HFFc6 (cell line): Measurements from ENCODE around the gene SCN7A. TPM values are rescaled to one million over a fixed set of nuclear protein-coding genes. Genes with fewer than 3 reads are reported as not detected.

Experiments used
- DNase-seq: peaks from one replicate; pipeline ENCODE4 v3.0.0-alpha.2; 2018
- H3K27ac Mint-ChIP-seq: 2 replicates; pipeline ENCODE4 v1.8.0; 2020; ENCODE audit warnings: mild to moderate bottlenecking, mixed read lengths
- H3K27me3 Mint-ChIP-seq: 2 replicates; pipeline ENCODE4 v1.8.0; 2021; ENCODE audit warnings: mild to moderate bottlenecking, moderate library complexity, mixed read lengths; ENCODE audit not compliant: insufficient read depth
- H3K36me3 Mint-ChIP-seq: 2 replicates; pipeline ENCODE4 v1.8.0; 2021; ENCODE audit warnings: low read depth, mixed read lengths
- H3K4me1 Mint-ChIP-seq: 2 replicates; pipeline ENCODE4 v1.8.0; 2020; ENCODE audit warnings: low read depth, mixed read lengths
- H3K4me3 Mint-ChIP-seq: 2 replicates; pipeline ENCODE4 v1.8.0; 2020; ENCODE audit warnings: mild to moderate bottlenecking, moderate library complexity, mixed read lengths
- H3K9me3 Mint-ChIP-seq: 2 replicates; pipeline ENCODE4 v1.8.0; 2020; ENCODE audit warnings: mild to moderate bottlenecking, mixed read lengths
- total RNA-seq, 6 experiments: library from RNA; stranded (reverse); fragmentation: NEBNext Ultra II Directional; extraction: Animal tissue kit (Norgen Biotek cat#: 25700); gene quantifications; 2 replicates in 1 of 6; 3 replicates in 5 of 6; pipeline ENCODE4 v1.2.3, GENCODE V29; 2021
- TF ChIP-seq, protein P1 (sequence below): fragments of 200-600 bp; sonication (generic); IDR thresholded peaks from 2 replicates; pipeline ENCODE4 v1.5.0; 2021; ENCODE audit warnings: antibody characterized with exemption, mild to moderate bottlenecking

Gene SCN7A
- total RNA-seq, 6 experiments from 2014 or later = 0.02 to 0.05 TPM; not detected in 4

GRCh38 chr2:166499281-166499680, 5.2 kb upstream of the SCN7A start:
- no peak for DNase-seq
- TF ChIP-seq, protein P1, sequence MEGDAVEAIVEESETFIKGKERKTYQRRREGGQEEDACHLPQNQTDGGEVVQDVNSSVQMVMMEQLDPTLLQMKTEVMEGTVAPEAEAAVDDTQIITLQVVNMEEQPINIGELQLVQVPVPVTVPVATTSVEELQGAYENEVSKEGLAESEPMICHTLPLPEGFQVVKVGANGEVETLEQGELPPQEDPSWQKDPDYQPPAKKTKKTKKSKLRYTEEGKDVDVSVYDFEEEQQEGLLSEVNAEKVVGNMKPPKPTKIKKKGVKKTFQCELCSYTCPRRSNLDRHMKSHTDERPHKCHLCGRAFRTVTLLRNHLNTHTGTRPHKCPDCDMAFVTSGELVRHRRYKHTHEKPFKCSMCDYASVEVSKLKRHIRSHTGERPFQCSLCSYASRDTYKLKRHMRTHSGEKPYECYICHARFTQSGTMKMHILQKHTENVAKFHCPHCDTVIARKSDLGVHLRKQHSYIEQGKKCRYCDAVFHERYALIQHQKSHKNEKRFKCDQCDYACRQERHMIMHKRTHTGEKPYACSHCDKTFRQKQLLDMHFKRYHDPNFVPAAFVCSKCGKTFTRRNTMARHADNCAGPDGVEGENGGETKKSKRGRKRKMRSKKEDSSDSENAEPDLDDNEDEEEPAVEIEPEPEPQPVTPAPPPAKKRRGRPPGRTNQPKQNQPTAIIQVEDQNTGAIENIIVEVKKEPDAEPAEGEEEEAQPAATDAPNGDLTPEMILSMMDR = no peak
- peaks cover 3% of the 10 kb centered on the region for H3K27me3 Mint-ChIP-seq
- no peak overlapping the region for H3K4me3 Mint-ChIP-seq
- H3K4me1 Mint-ChIP-seq = no peaks in the 10 kb centered on the region
- H3K27ac Mint-ChIP-seq = no peak overlapping the region
- no peaks in the 10 kb centered on the region for H3K36me3 Mint-ChIP-seq
- no peaks in the 10 kb centered on the region for H3K9me3 Mint-ChIP-seq

- DNase-seq = no peak
- H3K4me3 Mint-ChIP-seq = no peak overlapping the region
- no peaks in the 10 kb centered on the region for H3K36me3 Mint-ChIP-seq
- no peaks in the 10 kb centered on the region for H3K9me3 Mint-ChIP-seq
- TF ChIP-seq, protein P1 = no peak
- H3K4me1 Mint-ChIP-seq = no peaks in the 10 kb centered on the region
- H3K27ac Mint-ChIP-seq = no peak overlapping the region
- H3K27me3 Mint-ChIP-seq = peaks cover 11% of the 10 kb centered on the region
These were observed 2.6 kb downstream of the SCN7A start for GRCh38 chr2:166491461-166491860.

DNA sequence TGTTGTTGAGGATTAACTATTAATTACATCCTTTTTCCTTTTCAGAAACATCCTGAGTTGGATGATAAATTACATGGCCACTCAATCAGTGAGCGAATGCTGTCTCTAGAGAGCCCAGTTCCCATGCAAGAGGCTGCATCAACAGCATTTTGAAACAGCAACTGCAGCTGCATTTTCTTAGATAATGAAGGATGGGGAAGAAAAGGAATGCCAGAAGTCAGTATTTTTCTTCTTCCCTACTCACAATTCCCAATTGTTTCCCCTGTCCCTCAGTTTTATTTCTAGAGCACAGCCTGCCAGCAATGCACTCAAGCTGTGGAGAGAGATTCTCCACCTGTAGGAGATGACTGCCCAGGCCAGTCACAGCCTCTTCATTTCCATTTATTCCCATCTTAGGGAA, 6.9 kb downstream of the SCN7A start:
- Mint-ChIP-seq H3K27ac (no peak overlapping the region), H3K27me3 (peaks cover 6% of the 10 kb centered on the region), H3K4me3 (no peak overlapping the region), H3K9me3 (no peaks in the 10 kb centered on the region), H3K4me1 (no peaks in the 10 kb centered on the region), H3K36me3 (no peaks in the 10 kb centered on the region)
- DNase-seq = no peak
- TF ChIP-seq, protein P1 = no peak

DNA sequence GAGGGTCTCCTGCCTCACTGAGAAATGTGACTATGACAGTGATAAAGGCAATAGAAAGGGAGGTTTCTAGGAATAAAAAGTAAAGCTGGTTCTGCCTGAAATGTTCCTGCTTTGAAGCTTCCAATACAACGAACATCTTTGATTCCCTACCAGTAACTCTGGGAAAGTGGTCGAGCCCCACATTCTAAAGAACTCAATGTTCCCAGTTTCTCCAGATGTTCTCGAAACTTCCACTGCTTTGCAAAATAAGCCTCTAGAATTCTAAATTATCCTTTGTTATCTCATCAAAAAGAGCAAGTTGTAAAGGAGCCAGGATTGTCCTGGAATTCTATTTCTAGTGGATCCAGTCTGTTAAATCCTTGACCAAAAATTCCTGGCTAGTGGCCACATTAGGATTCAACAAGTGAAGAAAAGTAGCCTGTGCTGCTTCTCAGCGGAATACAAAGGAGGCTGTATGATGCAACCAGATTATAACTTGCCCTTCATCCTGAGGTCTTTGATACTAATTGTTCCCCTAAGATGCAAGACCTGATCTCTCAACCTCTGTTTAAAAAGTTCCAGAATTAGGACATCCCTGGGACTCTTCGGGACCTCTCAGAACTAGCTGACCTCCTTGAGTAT, 8.4 kb downstream of the SCN7A start:
- no peaks in the 10 kb centered on the region for H3K9me3 Mint-ChIP-seq
- H3K4me3 Mint-ChIP-seq = no peak overlapping the region
- TF ChIP-seq, protein P1 = no peak
- DNase-seq = no peak
- no peaks in the 10 kb centered on the region for H3K36me3 Mint-ChIP-seq
- H3K27ac Mint-ChIP-seq = no peak overlapping the region
- no peaks in the 10 kb centered on the region for H3K4me1 Mint-ChIP-seq
- peaks cover 5% of the 10 kb centered on the region for H3K27me3 Mint-ChIP-seq

- no peak overlapping the region for H3K27ac Mint-ChIP-seq
- H3K27me3 Mint-ChIP-seq = no peaks in the 10 kb centered on the region
- H3K4me3 Mint-ChIP-seq = no peak overlapping the region
- no peaks in the 10 kb centered on the region for H3K9me3 Mint-ChIP-seq
- TF ChIP-seq, protein P1 = no peak
- no peak for DNase-seq
- no peaks in the 10 kb centered on the region for H3K4me1 Mint-ChIP-seq
- no peaks in the 10 kb centered on the region for H3K36me3 Mint-ChIP-seq
These were observed 21.7 kb downstream of the SCN7A start for GRCh38 chr2:166472332-166472731.
